GM18502 (cell line): ENCODE results near the gene CRK.
"Not testable (repeated sequence)": the region's sequence is repeated elsewhere in the genome, so short reads cannot be mapped to it uniquely, and the experiment has no call there.

Source experiments
- ATAC-seq: cut with Tn5 transposase; IDR thresholded peaks from one replicate; pipeline ENCODE4 v1.9.1; 2021; ENCODE audit warnings: mild to moderate bottlenecking; ENCODE audit not compliant: unreplicated experiment, poor library complexity

CRK gene

DNA sequence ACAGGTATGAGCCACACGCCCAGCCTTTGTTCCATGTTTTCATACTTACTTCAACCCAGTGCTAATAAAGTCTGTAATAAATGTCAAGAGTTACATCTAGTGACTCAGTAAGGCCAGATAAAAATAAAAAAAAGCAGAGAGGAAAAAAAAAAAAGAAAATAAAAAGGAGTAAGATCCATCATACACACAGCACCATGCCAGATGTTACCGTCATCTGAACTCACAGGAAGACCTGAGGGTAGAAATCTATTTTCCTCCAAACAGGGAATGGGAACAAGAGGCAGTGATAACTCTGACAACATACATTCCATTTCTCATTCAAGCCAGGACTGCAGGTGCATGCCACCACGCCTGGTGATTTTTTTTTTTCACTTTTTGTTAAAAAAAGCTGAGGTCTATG lies 20.7 kb downstream of the CRK start:
- no peak for ATAC-seq

DNA sequence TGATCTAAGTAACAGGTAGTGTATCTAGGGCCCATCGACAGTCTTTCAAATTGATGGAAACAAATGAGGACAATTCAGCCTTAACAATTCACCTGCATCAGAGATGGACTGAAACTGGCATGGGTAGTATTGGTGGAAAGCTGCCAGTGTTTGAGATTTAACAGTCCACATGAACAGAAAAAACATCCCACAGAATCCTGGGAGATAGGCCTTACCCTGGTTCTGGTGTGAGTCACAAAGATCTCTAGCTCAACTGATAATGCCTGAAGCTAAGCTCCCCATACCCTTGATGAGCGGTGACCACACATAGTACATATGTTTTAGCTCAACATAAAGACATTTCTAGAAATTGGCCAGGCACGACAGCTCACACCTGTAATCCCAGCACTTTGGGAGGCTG lies 21.9 kb downstream of the CRK start:
- ATAC-seq = no peak

DNA sequence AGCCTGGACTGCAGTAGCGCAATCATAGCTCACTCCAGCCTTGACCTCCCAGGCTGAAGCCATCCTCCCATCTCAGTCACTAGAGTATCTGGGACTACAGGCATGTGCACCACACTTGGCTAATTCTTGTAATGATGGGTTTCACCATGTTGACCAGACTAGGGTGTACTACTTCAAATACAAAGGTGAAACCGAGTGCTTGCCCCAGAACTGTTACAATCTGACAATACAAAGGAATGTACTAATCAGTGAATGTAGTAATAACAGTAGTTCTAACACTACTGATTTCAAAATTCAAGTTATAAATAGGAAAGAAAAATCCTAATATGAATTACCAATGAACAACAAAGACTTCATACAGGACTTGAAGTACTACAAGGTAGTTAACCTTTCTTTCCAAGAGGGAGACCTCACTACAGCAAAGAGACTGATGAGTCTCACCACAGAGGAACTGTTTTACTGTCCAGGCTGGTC lies 24.4 kb downstream of the CRK start:
- no peak for ATAC-seq

DNA sequence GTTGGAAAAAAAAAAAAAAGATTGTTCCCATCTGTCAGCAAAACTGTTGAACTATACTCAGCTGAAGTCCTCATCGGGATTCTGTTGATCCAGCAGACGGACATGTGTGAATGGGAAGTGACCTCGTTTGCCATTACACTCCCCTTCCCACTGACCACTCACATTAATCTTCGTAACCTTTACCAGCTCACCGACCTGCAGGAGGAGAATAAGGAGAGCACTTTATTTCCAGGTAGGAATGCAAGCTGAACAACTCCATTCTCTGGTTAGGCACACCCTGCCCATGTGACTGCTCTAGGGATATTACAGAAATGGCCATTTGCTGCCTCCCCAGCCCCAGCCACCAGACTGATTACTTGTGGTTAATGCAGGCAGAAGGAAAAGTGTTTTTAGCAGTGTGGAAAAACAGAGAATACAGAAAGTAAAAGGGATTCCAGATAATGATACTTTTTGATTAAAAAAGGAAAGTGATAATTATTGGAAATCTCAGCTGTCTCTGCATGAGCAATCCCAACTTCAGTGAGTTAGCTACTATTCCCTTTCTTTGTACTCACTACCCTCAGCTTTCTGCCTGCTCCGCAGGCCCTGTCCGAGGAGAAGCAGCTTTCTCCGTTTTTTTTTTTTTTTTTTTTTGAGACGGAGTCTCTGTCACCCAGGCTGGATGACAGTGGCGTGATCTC lies 32.4 kb downstream of the CRK start:
- no peak for ATAC-seq

DNA sequence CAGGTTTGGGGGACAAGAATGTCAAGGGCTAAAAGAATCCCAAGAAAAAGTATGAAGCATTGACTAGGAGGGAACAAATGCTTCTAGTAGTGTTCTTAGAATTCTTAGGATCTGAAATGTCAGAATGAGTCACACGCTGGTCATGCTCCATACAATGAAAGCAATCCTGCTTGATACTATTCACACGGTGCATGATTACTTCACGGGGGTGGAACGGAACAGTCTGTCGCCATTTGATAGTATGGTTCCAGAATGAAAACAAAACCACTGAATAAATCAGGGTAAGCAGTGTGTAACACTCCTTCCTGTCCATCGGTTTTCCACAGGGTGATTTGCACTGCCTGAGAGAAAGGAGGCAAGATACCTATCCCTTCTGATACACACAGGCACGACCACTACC lies 33.1 kb downstream of the CRK start:
- ATAC-seq = no peak

DNA sequence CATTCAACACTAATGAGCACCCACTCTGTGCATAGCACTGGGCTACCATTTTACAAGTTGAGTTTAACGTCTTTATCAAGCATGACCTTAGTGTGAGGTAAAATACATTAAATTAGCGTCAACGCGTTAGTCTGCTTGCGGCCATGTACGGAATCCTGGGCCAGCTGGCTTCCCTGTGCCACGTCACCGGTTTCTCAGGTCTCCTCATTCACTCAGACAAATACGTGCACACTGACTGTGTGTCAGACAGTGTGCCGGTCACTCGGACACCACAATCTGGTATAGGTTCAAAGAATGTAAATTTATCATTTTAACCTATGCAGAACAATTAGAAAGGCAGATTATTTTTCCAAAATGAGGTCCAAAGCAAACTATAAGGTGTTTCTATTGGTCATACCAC lies 34.6 kb downstream of the CRK start:
- ATAC-seq = no peak

DNA sequence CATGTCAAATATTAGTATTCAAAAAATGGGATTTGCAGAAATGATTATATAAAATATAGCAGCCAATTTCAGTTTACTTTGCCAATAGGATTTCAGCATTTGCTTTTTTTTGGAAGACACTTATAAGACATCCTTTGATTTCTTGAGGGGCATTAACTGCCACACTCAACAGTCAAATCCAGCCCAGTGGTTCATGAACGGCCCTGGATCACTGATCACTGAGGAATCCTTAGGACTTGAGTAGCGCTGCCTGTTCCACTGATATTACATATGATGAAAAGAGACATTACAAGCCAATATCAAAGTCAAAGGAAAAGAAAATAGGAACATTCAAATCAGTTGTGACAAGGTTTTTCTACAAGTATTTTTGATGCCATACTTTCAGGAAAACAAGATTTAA lies 35.1 kb downstream of the CRK start:
- no peak for ATAC-seq

DNA sequence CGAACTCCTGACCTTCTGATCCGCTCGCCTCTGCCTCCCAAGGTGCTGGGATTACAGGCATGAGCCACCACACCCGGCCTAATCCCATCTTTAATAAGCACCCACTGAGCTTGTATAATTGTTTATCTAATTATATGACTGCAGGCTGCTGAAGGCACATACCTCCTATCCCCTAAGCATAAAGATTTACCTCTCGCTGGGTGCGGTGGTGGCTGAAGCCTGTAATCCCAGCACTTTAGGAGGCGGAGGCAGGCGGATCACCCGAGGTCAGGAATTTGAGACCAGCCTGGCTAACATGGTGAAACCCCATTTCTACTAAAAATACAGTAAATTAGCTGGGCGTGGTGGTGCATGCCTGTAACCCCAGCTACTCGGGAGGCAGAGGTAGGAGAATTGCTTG lies 35.9 kb downstream of the CRK start:
- ATAC-seq = no peak

DNA sequence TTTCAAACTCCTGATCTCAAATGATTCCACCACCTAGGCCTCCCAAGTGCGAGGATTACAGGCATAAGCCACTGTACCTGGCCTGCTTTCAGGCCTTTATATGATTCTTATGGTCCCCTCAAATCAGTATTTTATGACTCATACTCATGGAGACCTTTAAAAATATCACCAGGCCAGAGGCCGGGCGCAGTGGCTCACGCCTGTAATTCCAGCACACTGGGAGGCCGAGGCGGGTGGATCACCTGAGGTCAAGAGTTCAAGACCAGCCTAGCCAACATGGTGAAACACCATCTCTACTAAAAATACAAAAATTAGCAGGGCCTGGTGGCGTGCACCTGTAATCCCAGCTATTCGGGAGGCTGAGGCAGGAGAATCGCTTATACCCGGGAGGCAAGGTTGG lies 37.6 kb downstream of the CRK start:
- ATAC-seq = not testable (repeated sequence)

DNA sequence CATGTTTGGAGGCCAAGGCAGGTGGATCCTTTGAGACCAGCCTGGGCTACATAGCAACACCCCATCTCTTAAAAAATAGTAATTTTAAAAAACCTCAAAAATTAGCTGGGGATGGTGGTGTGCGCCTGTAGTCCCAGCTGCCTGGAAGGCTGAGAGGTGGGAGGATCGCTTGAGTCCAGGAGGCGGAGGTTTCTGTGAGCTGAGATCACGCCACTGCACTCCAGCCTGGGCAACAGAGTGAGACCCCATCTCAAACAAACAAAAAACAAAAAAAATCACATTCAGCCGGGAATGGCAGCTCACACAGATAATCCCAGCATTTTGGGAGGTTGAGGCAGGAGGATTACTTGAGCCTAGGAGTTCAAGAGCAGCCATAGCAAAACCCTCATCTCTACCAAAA lies 39.6 kb downstream of the CRK start:
- ATAC-seq = no peak

DNA sequence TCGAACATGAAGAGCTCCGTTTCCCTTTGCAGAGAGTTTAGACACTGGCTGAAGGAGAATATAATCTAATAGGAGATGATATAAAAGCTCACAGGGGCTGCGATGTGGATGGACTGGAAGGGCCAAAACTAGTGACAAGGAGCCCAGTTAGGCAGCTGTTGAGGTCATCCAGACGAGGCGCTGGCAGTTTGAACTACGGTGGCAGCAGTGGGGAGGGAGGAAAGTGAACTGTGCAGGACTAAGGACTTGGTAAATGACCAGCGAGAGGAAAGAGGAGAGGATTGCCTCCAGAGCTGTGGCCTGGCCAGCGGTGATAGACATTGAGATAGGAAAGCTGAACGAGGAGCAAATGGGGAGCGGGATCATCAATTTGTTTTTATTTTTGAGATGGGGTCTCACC lies 41.4 kb downstream of the CRK start:
- no peak for ATAC-seq

DNA sequence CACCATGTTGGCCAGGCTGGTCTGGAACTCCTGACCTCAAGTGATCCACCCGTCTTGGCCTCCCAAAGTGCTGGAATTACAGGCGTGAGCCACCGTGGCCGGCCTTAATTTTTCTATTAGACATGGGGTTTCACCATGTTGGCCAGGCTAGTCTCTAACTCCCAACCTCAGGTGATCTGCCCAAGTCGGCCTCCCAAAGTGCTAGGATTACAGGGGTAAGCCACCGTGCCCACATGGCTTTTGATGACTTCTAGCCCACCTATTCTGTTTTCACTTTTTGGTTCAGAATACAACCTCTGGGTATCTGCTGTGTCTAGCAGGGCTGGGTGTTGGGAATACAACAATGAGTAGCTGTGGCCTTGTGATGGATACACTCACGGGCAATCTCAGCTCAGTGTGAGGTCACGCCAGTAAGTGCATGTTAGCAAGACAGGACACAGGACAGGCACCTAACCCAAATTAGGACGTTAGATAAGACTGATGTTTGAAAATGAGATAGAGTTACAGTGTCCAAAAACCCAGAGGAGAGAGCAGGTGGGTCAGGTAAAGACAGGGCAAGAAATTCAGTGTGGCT lies 41.9 kb downstream of the CRK start:
- ATAC-seq = no peak

DNA sequence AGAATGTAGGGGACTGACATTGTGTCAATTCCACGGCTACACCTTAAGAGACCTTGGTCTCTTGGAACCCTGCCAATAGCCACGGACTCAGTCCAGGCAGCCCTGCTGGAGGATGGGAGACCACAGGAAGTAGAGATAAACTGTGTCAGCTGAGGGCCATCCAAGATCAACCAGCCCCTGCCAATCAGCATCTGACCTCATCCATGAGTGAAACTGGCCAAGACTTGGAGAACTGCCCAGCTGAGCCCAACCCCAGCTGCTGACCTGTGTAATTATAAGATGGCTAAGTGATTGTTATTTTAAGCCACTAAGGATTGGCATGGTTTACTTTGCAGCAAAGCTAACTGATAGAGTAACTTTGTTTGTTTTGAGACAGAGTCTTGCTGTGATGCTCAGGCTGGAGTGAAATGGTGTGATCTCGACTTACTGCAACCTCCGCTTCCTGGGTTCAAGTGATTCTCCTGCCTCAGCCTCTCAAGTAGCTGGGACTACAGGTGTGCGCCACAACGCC lies 42.7 kb downstream of the CRK start:
- ATAC-seq = no peak

DNA sequence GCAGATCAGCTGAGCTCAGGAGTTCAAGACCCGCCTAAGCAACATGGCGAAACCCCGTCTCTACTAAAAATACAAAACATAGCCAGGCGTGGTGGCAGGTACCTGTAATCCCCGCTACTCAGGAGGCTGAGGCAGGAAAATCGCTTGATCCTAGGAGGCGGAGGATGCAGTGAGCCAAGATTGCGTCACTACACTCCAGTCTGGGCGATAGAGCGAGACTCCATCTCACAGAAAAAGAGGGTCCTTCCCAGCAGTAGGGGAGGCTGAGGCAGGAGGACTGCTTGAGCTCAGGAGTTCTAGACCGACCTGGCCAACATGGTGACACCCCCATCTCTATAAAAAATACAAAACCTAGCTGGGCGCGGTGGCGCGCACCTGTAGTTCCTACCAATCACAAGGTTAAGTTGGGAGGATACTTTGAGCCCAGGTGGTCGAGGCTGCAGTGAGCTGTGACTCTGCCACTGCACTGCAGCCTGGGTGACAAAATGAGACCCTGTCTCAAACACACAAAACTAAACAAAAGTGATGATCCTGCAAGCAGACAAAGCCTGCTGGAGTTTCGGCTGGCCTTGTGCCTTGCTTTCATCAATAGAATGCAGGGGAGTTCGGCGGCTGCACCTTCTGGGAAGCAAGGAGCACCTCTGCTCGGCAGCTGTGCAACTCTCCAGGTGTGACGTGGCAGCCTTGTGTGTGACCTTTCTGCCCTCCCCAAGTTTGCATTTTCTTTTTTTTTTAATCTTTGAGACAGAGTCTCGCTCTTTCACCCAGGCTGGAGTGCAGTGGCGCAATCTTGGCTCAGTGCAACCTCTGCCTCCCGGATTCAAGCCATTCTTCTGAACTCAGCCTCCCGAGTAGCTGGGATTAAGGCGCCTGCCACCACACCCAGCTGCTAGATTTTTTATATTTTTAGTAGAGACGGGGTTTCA lies 43.6 kb downstream of the CRK start:
- ATAC-seq = no peak

DNA sequence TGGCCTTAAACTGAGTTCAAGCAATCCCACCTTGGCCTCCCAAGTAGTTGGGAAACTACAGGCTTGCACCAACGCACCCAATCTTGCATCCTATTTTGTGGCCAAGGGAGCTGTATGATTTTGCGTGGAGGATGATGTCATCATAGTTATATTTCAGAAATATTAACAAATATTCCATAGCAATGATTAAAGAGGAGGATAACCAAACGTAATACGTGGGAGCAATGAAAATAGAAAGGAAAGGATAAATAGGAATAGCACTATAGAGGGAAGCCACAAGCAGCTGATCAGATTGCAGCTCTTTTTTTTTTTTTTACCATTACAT lies 53.8 kb downstream of the CRK start:
- no peak for ATAC-seq

DNA sequence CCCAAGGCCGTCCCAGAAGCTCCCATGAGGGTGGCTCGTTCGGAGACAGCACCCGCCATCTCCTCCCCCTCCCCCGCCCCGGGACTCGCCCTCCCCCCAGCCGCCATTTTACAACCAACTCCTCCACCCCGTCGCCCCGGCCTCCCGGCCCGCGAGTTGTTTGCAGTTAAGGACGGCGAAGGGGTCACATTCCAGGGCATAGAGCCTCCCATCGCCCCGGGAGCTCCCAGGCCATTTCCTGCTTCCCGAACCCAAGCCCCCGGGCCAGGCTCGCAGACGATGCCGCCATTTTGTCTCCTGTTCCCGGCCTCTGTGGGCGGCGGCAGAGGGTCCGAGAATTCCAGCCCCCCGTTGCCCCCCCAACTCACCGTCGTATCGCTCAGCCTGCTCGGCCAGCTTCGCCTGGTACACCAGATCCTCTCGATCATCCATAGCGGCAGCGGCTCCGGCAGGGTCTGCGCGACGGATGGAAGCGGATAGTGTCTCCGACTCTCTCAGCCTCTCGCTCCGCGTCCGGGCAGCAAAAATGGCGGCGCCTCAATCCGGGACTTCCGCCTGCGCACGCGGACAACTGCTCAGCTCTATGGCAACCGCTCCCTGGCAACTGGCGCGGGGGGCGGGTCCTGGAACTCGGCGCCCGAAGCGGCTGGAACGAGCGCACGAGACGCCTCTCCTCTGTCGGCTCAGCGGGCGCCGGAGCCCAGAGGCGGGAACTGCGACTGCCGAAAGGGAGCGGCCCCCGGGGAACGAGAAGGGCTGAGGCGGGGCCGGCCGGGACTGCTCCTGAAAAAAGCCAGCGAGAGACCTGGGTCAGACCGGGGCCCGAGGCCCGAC lies 56.1 kb downstream of the CRK start, which contains the start of gene YWHAE:
TSS of gene YWHAE (minus strand) at position 544 of the 834 bp plus-strand sequence. CDS start at position 432, 112 bp downstream.
- ATAC-seq = peak; percentile 89

DNA sequence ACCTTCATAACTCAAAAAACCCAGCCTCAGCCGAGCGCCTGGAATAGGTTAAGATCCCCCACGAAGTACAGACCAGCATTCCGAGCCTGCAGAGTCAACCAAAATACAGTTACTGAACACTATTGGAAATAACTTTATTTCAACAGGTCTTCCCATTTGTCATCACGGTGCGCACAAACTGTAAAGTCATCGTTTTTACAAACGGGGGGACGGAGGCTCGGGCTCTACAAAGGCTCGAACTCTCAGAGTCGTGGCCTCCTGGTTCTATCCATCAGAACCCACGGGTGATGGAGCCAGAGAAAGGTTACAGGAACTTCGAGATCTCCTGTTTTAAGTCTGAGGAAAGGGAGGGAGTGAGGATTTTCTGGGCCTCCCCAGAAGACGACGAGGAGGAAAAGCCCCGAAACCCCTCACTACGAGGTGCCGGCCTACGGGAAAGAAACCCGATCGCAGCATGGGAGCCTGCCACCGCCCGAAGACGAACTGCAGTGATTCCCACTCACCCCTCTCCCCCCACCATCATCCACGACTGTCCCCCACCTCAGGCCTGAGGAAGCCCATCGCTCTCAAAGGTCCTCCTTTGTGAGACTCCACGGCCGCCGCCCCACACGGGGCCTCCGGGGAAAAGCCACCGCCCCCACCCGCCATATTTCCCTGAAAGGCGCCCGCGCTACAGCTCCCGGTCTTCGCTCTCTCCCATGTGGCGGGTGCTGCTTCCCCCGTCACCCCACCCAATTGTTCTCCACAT lies 56.9 kb downstream of the CRK start:
- ATAC-seq = peak; percentile 27

DNA sequence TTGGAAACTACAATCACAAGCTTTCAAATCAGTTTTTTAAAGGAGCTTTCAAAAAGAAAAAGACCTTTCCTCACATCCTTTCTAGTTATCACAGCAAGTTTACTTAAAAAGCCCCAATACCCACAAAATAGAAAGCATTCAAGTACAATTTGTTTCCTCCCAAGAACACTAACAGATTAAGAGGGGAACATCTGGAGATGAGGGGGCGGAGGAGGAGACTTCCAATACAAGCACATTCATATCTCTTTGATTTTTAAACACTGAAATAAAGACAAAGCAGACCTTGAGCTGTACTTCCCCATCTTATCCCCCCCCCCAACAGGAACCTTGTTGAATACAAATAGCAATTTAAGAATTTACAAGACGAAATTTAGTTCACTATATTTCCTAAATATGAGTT lies 58.0 kb downstream of the CRK start:
- no peak for ATAC-seq

DNA sequence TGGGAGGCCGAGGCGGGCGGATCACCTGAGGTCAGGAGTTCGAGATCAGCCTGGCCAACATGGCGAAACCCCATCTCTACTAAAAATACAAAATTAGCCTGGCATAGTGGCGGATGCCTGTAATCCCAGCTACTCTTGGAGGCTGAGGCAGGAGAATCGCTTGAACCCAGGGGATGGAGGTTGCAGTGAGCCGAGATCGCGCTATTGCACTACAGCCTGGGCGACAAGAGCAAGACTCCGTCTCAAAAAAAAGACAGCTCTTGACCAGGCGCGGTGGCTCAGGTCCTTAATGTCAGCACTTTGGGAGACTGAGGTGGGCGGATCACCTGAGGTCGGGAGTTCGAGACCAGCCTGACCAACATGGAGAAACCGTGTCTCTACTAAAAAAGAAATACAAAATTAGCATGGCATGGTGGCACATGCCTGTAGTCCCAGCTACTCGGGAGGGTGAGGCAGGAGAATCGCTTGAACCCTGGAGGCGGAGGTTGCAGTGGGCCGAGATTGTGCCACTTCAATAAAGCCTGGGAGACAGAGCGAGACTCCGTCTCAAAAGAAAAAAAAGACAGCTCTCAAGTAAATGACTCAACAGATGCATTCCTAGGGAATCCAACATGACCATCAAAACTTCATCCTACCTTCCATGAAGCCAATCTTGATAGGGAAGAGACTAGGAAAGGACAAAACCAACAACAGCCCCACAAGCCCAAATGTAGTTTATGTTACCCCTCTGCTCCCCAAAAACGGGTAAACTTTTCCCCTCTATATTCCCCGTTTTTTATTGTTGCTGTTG lies 60.0 kb downstream of the CRK start:
- not testable (repeated sequence) for ATAC-seq
